H1 (cell line): Measurements from ENCODE around the gene FRY. TPM values are rescaled to one million over a fixed set of nuclear protein-coding genes. Genes with fewer than 3 reads are reported as not detected.

Experiments
- CTCF ChIA-PET: fragments of 300-600 bp; sonication (Branson Sonifier 250); formaldehyde crosslinking; loops from one replicate; lab custom pipeline; 2021; ENCODE audit not compliant: partially characterized antibody; lab: Charles Lee
- POLR2A ChIA-PET: fragments of 300-600 bp; sonication (Branson Sonifier 250); formaldehyde crosslinking; loops from one replicate; lab custom pipeline; 2021; ENCODE audit warnings: inconsistent platforms; ENCODE audit not compliant: partially characterized antibody; lab: Charles Lee
- DNase-seq, 2 experiments: peaks; one replicate each; pipeline versions ENCODE4 v3.0.0 to v3.0.0-alpha.2; 2010 to 2022; ENCODE audit warnings: low spot score in 2 of 2, low read depth in 1 of 2, mixed read lengths in 1 of 2
- FAIRE-seq: peaks from 2 replicates; lab custom pipeline; 2011; peaks lifted over from hg19 to GRCh38; lab: Jason Lieb, UNC
- H2AFZ ChIP-seq: 2 replicates; pipeline ENCODE4 v1.8.1; 2012; ENCODE audit warnings: low read length, inconsistent platforms
- H2AK5ac ChIP-seq: 2 replicates; pipeline ENCODE4 v1.6.1; 2013; ENCODE audit warnings: low read depth, low read length
- H2BK120ac ChIP-seq: replicated peaks from 2 replicates; pipeline ENCODE3; 2013; ENCODE audit warnings: low read depth, low read length, inconsistent platforms
- H2BK12ac ChIP-seq: 2 replicates; pipeline ENCODE4 v1.6.1; 2013; ENCODE audit warnings: low read depth, low read length
- H2BK15ac ChIP-seq: 2 replicates; pipeline ENCODE4 v1.6.1; 2013; ENCODE audit warnings: low read length
- H2BK20ac ChIP-seq: 2 replicates; pipeline ENCODE4 v1.6.1; 2013; ENCODE audit warnings: low read length
- H2BK5ac ChIP-seq: 2 replicates; pipeline ENCODE4 v1.6.1; 2013; ENCODE audit warnings: low read depth, low read length
- H3K14ac ChIP-seq: 2 replicates; pipeline ENCODE4 v1.6.1; 2013; ENCODE audit warnings: inconsistent platforms; ENCODE audit not compliant: insufficient read length
- H3K18ac ChIP-seq: 2 replicates; pipeline ENCODE4 v1.6.1; 2013; ENCODE audit warnings: low read length; ENCODE audit errors: extremely low read depth
- H3K23ac ChIP-seq: 2 replicates; pipeline ENCODE4 v1.6.1; 2013; ENCODE audit warnings: inconsistent platforms; ENCODE audit not compliant: insufficient read length
- H3K23me2 ChIP-seq: 2 replicates; pipeline ENCODE4 v1.6.1; 2013; ENCODE audit warnings: low read depth, low read length
- H3K27ac ChIP-seq: 2 replicates; pipeline ENCODE4 v1.6.1; 2011; ENCODE audit warnings: low read depth, low read length, inconsistent platforms
- H3K27me3 ChIP-seq, 4 experiments: replicated peaks in 1 of 4; 1 replicate in 1 of 4; 2 replicates in 3 of 4; pipeline versions ENCODE4 v1.6.1 to v1.8.1; 2011 to 2013; ENCODE audit warnings: low read length in 3 of 4, mild to moderate bottlenecking in 3 of 4, inconsistent platforms in 2 of 4, mixed read lengths in 2 of 4, moderate library complexity in 1 of 4; ENCODE audit not compliant: control insufficient read depth in 3 of 4, insufficient read depth in 3 of 4; ENCODE audit errors: extremely low read depth in 1 of 4
- H3K36me3 ChIP-seq, 4 experiments: 2 replicates each; pipeline versions ENCODE4 v1.6.1 to v1.8.1; 2011 to 2013; ENCODE audit warnings: mild to moderate bottlenecking in 4 of 4, low read length in 3 of 4, moderate library complexity in 2 of 4, control low read depth in 1 of 4, inconsistent platforms in 1 of 4; ENCODE audit not compliant: insufficient read depth in 4 of 4, control insufficient read depth in 2 of 4
- H3K4ac ChIP-seq: replicated peaks from 2 replicates; pipeline ENCODE3; 2013; ENCODE audit warnings: low read length, low read depth, mixed read lengths, inconsistent platforms; ENCODE audit not compliant: insufficient read length
- H3K4me1 ChIP-seq, 4 experiments: replicated peaks in 1 of 4; 1 replicate in 1 of 4; 2 replicates in 3 of 4; pipeline versions ENCODE4 v1.6.1 to v1.8.1; 2011 to 2013; ENCODE audit warnings: low read length in 3 of 4, inconsistent platforms in 2 of 4, mixed read lengths in 1 of 4; ENCODE audit not compliant: insufficient read depth in 4 of 4, control insufficient read depth in 3 of 4
- H3K4me2 ChIP-seq, 2 experiments: 2 replicates each; pipeline versions ENCODE4 v1.6.1 to v1.8.1; 2011 to 2013; ENCODE audit warnings: low read depth in 2 of 2, low read length in 2 of 2, control low read depth in 1 of 2, inconsistent platforms in 1 of 2, mild to moderate bottlenecking in 1 of 2; ENCODE audit not compliant: insufficient read depth in 1 of 2
- H3K4me3 ChIP-seq, 4 experiments: fragments of 200-600, 300-600 bp in 1 of 4; sonication (generic), shearing (Covaris generic), sonication (Bioruptor Twin) in 1 of 4; 2 replicates each; pipeline versions ENCODE4 v1.5.1 to v1.8.1; 2011 to 2016; ENCODE audit warnings: low read length in 4 of 4, low read depth in 3 of 4, control low read depth in 2 of 4, inconsistent platforms in 2 of 4, mild to moderate bottlenecking in 2 of 4, mixed read lengths in 1 of 4, moderate library complexity in 1 of 4; ENCODE audit not compliant: insufficient read depth in 2 of 4; ENCODE audit errors: extremely low read depth in 1 of 4
- H3K56ac ChIP-seq: replicated peaks from 2 replicates; pipeline ENCODE3; 2013; ENCODE audit warnings: low read depth, mild to moderate bottlenecking, mixed read lengths, low read length, inconsistent platforms; ENCODE audit not compliant: insufficient read length
- H3K79me1 ChIP-seq: 2 replicates; pipeline ENCODE4 v1.6.1; 2013; ENCODE audit warnings: low read depth, low read length, control low read depth
- H3K79me2 ChIP-seq, 2 experiments: 2 replicates each; pipeline versions ENCODE4 v1.6.1 to v1.8.1; 2012 to 2013; ENCODE audit warnings: low read length in 2 of 2, mild to moderate bottlenecking in 2 of 2, inconsistent platforms in 1 of 2; ENCODE audit not compliant: insufficient read depth in 2 of 2, control insufficient read depth in 1 of 2
- H3K9ac ChIP-seq, 4 experiments: replicated peaks in 1 of 4; 1 replicate in 1 of 4; 2 replicates in 3 of 4; pipeline versions ENCODE4 v1.6.1 to v1.8.1; 2011 to 2013; ENCODE audit warnings: low read depth in 3 of 4, low read length in 3 of 4, control low read depth in 2 of 4, mild to moderate bottlenecking in 2 of 4, moderate library complexity in 2 of 4, inconsistent platforms in 1 of 4; ENCODE audit errors: extremely low read depth in 1 of 4
- H3K9me3 ChIP-seq, 2 experiments: 2 replicates each; pipeline versions ENCODE4 v1.6.1 to v1.8.1; 2012 to 2013; ENCODE audit warnings: mild to moderate bottlenecking in 2 of 2, moderate library complexity in 2 of 2, control low read depth in 1 of 2, inconsistent platforms in 1 of 2, low read depth in 1 of 2, low read length in 1 of 2, mixed read lengths in 1 of 2; ENCODE audit not compliant: insufficient read depth in 2 of 2
- H4K20me1 ChIP-seq, 2 experiments: replicated peaks in 1 of 2; 2 replicates each; pipeline versions ENCODE3 to v1.8.1; 2011 to 2013; ENCODE audit warnings: inconsistent platforms in 2 of 2, low read length in 2 of 2, mild to moderate bottlenecking in 1 of 2; ENCODE audit not compliant: insufficient read depth in 2 of 2, control insufficient read depth in 1 of 2
- H4K5ac ChIP-seq: 2 replicates; pipeline ENCODE4 v1.6.1; 2013; ENCODE audit warnings: low read length, low read depth, mixed read lengths, inconsistent platforms; ENCODE audit not compliant: insufficient read length
- H4K8ac ChIP-seq: 2 replicates; pipeline ENCODE4 v1.8.0; 2013; ENCODE audit warnings: mild to moderate bottlenecking, moderate library complexity, low read length, inconsistent platforms; ENCODE audit not compliant: insufficient read depth; ENCODE audit errors: extremely low read depth
- H4K91ac ChIP-seq: replicated peaks from 2 replicates; pipeline ENCODE3; 2013; ENCODE audit warnings: low read length, mixed read lengths, inconsistent platforms; ENCODE audit not compliant: insufficient read length
- ATF2 ChIP-seq: IDR thresholded peaks from 2 replicates; pipeline ENCODE4 v1.6.1; 2012; ENCODE audit warnings: low read length, inconsistent platforms
- CBX8 ChIP-seq: fragments of 300-800, 300-1000 bp; sonication (generic); IDR thresholded peaks from 2 replicates; pipeline ENCODE4 v1.7.1; 2016; ENCODE audit warnings: low read depth, low read length, borderline replicate concordance
- FOSL1 ChIP-seq: IDR thresholded peaks from 2 replicates; pipeline ENCODE4 v1.6.1; 2011; ENCODE audit warnings: mild to moderate bottlenecking, low read depth, low read length, moderate library complexity; ENCODE audit not compliant: insufficient read depth
- JUND ChIP-seq: IDR thresholded peaks from 2 replicates; pipeline ENCODE4 v1.6.1; 2011; ENCODE audit warnings: mild to moderate bottlenecking, improper control_type of control experiment, low read length
- KDM1A ChIP-seq: fragments of 200-600, 300-600 bp; sonication (generic); IDR thresholded peaks from 2 replicates; pipeline ENCODE4 v1.7.1; 2016; ENCODE audit warnings: mild to moderate bottlenecking, low read length, borderline replicate concordance
- KDM5A ChIP-seq: fragments of 200-600 bp; IDR thresholded peaks from 2 replicates; pipeline ENCODE4 v1.7.1; 2012; ENCODE audit warnings: mild to moderate bottlenecking, low read length, inconsistent platforms, mixed read lengths
- MAX ChIP-seq: IDR thresholded peaks from 2 replicates; pipeline ENCODE4 v1.6.1; 2012; ENCODE audit warnings: inconsistent platforms
- PHF8 ChIP-seq: fragments of 200-600 bp; sonication (generic); conservative IDR thresholded peaks from 2 replicates; pipeline ENCODE4 v1.7.1; 2012; ENCODE audit warnings: low read depth, mild to moderate bottlenecking, inconsistent platforms, low read length, moderate library complexity
- SAP30 ChIP-seq: fragments of 300-600 bp; sonication (generic); IDR thresholded peaks from 2 replicates; pipeline ENCODE4 v1.7.1; 2012; ENCODE audit warnings: low read length, moderate library complexity, mild to moderate bottlenecking, inconsistent platforms; ENCODE audit not compliant: insufficient read depth, insufficient replicate concordance
- SIRT6 ChIP-seq: IDR thresholded peaks from one replicate; pipeline ENCODE4 v1.7.1; 2012; ENCODE audit warnings: low read length, inconsistent platforms
- SRF ChIP-seq: IDR thresholded peaks from 2 replicates; pipeline ENCODE4 v1.6.1; 2011; ENCODE audit warnings: mild to moderate bottlenecking, low read depth, low read length, moderate library complexity
- TAF7 ChIP-seq: optimal IDR thresholded peaks from 2 replicates; pipeline ENCODE3; 2011; ENCODE audit warnings: low read depth, mild to moderate bottlenecking, inconsistent platforms, low read length, moderate library complexity, borderline replicate concordance
- TBP ChIP-seq: IDR thresholded peaks from 2 replicates; pipeline ENCODE4 v1.6.1; 2011; ENCODE audit warnings: low read depth, low read length, improper control_type of control experiment
- WGBS, 2 experiments: shearing (Covaris generic) in 1 of 2; methylation state at CpG; one replicate each; pipeline versions ENCODE4 v1.1.6 to v1.1.7; 2013 to 2015; ENCODE audit warnings: low lambda C conversion rate in 2 of 2, mixed read lengths in 2 of 2, inconsistent platforms in 1 of 2, low coverage in 1 of 2, missing lambda C conversion rate in 1 of 2; ENCODE audit not compliant: insufficient replicate concordance in 2 of 2, insufficient coverage in 1 of 2, insufficient read length in 1 of 2; ENCODE audit errors: extremely low coverage in 1 of 2, missing lambda C conversion rate in 1 of 2; 5-methylcytosine and 5-hydroxymethylcytosine counted together
- polyA plus RNA-seq, 7 experiments: library from polyadenylated mRNA; depleted of rRNA in 3 of 7; stranded (reverse) in 5 of 7; unstranded in 2 of 7; fragments of >200 nt in 5 of 7; fragments of 200-250 nt in 2 of 7; gene quantifications; 1 replicate in 5 of 7; 2 replicates in 1 of 7; 4 replicates in 1 of 7; pipeline versions ENCODE4 v1.2.1 to v1.2.3, GENCODE V29; 2011 to 2013; ENCODE audit warnings: missing spikeins in 2 of 7, mixed read lengths in 2 of 7
- total RNA-seq: library from RNA; stranded (reverse); fragmentation: NEBNext Ultra II Directional; extraction: Animal tissue kit (Norgen Biotek cat#: 25700); gene quantifications from 2 replicates; pipeline ENCODE4 v1.2.1, GENCODE V29; 2021

Gene FRY
- total and polyA plus RNA-seq, 2 of the 8 experiments (the other 6 are each of a cell fraction or from before 2014, with no cell fraction given), result 4.3 to 9.2 TPM

- H3K4ac ChIP-seq, result no peak overlapping the region
- CTCF ChIA-PET, result interaction anchor here (0.5 to 3.8 kb wide), 5 partner anchors 10 to 195 kb away, joined by 3 to 31 read pairs (median 5); no protein-coding TSS in a partner anchor
- DNase-seq (no peak), FAIRE-seq (no peak)
- H2AFZ ChIP-seq, result no peak overlapping the region
- no peak overlapping the region for H3K23ac ChIP-seq
- H4K8ac ChIP-seq, result no peak overlapping the region
- H3K9me3 ChIP-seq, result no peaks in the 10 kb centered on the region
- H3K23me2 ChIP-seq, result no peaks in the 10 kb centered on the region
- H3K56ac ChIP-seq, result no peak overlapping the region
- H4K5ac ChIP-seq, result no peak overlapping the region
- no peak overlapping the region for H3K4me3 ChIP-seq
- H3K79me2 ChIP-seq, result no peaks in the 10 kb centered on the region
- H3K27me3 ChIP-seq, result no peaks in the 10 kb centered on the region
- no peaks in the 10 kb centered on the region for H3K79me1 ChIP-seq
- no peak overlapping the region for H2BK15ac ChIP-seq
- H4K91ac ChIP-seq, result no peak overlapping the region
- no peak overlapping the region for H3K9ac ChIP-seq
- WGBS, 2 experiments, result 90% methylated on average over 2 of the region's 2 CpGs; no CpG with 5 or more reads in 1 of the 2 experiments
- H2BK5ac ChIP-seq, result no peak overlapping the region
- no peaks in the 10 kb centered on the region for H4K20me1 ChIP-seq
- H2BK20ac ChIP-seq, result no peak overlapping the region
- POLR2A ChIA-PET, result no interaction called here
- peaks cover 3 to 6% (median 4%) of the 10 kb centered on the region in 4 experiments; a peak in 6 of 8 replicates for H3K36me3 ChIP-seq
- no peak overlapping the region for H2BK120ac ChIP-seq
- H3K27ac ChIP-seq, result no peak overlapping the region
- no peak overlapping the region for H2AK5ac ChIP-seq
- H3K14ac ChIP-seq, result no peak overlapping the region
- no peak overlapping the region for H2BK12ac ChIP-seq
- no peaks in the 10 kb centered on the region for H3K4me1 ChIP-seq
- H3K4me2 ChIP-seq, result no peak overlapping the region
- H3K18ac ChIP-seq, result no peak overlapping the region
- TF ChIP-seq CBX8, result no peak
- no peak for TF ChIP-seq TAF7
- TF ChIP-seq MAX, result no peak
- no peak for TF ChIP-seq SRF
- no peak for TF ChIP-seq KDM1A
- no peak for TF ChIP-seq TBP
- TF ChIP-seq FOSL1, result no peak
- no peak for TF ChIP-seq JUND
- TF ChIP-seq SIRT6, result no peak
- TF ChIP-seq KDM5A, result no peak
- TF ChIP-seq PHF8, result no peak
- no peak for TF ChIP-seq SAP30
- no peak for TF ChIP-seq ATF2
These were observed 203.3 kb downstream of the FRY start for GRCh38 chr13:32234914-32235313.
